ENCODE measurements around the gene TAB2.

TAB2 gene

DNA sequence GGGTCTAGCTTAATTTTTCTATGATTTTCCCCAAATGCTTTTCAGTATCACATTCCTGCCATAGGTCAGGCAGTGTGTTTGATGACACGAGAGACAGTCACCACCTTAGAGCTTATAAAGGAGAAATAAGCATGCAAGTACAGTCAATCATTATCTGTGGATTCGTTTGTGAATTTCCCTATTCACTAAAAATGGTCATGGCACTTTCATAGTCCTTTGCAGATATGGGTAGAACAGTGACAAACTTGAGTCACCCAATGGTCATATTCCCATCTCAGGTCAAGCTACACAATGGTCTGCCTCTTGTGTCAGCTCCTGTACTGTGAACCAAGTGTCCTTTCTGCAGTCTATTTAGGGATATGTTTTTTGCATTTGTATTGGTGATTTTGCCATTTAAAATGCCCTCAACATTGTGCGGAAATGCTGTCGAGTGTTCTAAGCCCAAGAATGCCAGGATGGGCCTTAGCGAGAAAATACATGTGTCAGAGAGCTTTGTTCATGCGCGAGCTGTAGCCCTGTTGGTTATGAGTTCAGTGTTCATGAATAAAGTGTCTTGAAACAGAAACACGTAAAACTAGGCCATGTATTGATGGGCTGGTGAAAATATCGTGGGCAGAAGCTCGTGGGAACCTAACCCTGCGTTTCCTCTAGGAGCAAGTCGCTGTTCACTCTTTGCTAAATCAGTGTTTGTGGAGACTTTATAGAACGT, 102.3 kb downstream of the TAB2 start:
- DNase-seq (ENCODE audit: low spot score) = no peak

DNA sequence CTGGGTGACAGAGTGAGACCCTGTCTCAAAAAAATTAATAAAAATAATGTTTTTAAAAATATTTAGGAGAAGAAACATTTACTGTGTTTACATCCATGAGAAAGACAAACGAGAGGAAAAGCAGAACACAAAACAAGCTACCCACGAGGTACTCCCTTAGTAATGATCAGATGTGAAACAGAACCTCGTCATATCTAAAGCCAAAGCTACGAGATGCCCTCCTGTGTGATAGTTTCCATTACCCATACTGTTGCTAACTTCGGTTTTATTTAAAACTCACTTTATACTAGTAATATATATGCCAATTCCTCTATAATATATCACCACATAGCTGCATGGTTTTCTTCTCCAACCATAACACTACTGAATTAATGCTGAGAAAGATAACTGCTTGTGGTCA, 103.6 kb downstream of the TAB2 start:
- no peak for DNase-seq (ENCODE audit: low spot score)

- DNase-seq (ENCODE audit: low spot score) = no peak
Observed at GRCh38 chr6:149422581-149422980, 105.1 kb downstream of the TAB2 start.

GRCh38 chr6:149423964-149424440, 106.5 kb downstream of the TAB2 start:
- DNase-seq (ENCODE audit: low spot score) = no peak

DNA sequence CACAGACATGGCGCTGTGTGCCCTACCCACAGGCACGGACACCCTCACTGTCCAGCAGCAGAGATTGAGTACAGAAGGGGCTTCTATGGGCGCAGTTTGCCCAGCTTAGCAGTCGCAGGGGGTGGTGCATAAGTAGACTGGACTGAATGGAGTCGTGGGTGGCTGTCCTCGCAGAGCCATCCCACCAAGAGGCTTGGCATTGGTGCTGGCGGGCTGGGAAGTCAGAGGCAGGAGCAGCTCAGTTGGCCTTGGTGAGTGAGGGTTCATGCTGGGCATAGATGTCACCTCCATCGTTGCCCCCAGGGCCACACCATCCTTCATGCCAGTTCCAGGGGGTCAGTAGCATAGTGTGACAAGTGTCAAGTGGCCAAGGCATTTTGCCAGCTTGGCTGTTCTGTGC, 107.7 kb downstream of the TAB2 start:
- no peak for DNase-seq (ENCODE audit: low spot score)

- DNase-seq (ENCODE audit: low spot score) = no peak
Observed at GRCh38 chr6:149425754-149426153, 108.2 kb downstream of the TAB2 start.

DNA sequence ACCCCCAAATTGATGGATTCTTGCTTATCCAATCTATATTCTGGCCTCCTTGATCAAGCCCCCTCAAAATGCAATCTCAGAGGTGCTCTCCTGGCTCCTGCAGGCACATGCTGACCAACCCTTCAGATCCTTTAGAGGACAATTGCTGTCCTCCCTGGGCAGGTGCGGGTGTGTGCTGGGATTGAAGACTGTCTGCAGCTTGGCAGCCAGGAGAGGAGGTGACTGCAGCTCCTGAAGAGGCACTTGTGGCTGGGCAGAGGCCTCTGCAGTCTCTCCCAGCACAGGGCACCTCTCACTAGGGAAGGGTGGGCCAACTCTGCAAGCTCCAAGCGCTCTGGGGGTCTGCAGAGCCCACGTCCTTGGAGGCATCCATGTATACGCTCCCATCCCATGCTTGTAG, 111.1 kb downstream of the TAB2 start:
- DNase-seq (ENCODE audit: low spot score) = no peak

DNA sequence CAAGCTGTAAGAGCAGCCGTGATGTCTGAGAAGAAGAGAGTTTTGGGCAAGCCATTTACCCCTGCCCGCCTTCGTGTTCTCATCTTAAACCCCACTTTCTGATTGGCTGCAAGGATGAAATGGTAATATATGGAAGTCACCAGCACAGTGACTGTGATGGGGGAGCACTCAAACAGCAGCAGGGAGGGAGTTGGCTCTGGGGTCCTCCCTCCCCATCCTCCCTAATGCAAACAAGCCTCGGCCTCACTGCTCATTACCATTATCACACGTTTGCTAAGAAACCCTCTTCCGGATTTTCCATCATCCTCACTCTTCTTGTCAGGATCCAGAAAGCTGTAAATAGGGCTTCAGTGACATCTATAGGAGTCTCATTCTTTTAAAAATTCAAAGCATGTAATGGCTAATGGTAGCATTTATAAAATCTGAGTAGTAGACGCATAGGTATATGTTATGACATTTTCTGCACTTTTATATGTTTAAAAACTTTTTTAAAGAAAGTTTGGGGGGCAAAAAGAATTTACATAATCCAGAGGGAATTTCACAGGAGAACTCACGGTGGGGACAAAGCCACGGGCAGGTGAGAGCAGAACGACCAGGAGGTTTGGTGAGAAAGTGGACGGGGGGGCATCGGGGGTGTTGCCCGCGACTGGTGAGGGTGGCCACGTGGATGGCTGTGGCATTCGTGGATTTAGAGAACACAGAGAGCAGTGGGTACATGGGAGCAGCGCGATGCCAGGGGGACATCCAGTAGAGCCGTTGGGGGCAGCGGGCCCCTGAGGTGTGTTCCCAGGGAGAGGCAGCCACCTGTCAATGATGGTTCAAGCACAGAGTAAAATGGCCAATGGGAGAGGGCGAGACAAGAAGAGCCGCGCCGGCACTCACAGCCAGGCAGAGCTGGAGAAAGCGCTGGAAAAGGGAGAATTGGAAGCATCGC, 112.2 kb downstream of the TAB2 start:
- DNase-seq (ENCODE audit: low spot score) = no peak

DNA sequence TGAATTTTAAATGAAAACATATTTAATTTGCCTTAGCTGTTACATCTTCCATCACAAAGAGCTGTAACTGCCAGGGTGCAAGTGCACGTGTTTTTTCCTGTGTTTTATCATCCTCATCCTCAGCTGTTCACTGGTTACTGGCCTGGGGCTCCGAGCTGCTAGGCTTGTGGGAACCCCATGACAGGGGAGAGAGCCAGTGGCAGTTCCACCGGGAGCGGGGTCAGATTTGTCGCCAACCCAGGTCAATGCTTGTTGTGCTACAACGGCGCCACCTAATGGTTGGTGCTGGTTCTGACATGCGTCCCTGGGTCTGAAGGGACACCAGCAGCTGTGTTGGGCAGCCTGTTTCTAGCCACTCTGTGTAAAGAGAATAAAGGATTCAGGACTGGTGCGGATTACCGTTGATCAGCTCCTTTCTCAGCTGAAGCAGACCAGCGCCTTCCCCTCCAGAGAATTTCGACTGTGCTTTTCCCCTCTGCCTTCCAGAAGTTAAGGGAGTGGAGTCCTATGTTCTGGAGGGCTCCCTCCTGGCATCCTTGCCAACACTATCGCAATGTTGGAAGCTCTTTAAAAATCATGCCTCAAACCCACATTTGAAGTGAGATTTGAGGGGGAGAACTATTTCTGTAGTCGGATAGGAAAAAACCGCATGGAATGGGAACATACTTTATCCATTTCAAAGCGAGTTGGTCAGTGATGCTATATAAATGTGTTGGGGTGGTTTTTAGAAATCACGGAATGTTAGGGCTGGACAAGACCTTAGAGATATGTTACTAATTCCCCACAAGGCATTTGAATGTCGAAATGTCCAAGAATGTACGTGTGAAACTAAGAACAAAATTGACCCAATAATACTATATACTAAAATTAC, 114.6 kb downstream of the TAB2 start:
- DNase-seq (ENCODE audit: low spot score) = peak; percentile 85

DNA sequence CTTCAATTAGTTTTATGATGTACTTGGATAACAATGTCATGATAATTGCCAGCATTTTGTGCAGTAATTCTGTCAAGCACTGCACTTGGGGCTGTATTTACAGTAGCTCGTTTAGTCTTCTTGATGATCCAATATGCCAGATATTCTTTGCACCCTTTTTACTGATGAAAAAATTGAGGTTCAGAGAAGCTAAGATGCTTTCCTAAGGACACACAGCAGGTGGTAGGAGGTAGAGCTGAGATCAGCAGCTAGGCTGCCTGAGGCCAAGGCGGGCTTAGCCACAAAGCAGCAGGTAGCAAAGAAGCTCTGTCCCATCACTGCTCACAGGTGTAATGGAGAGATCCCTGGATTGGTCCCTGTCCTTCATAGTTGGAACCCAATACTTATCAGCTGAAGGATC, 115.9 kb downstream of the TAB2 start:
- no peak for DNase-seq (ENCODE audit: low spot score)

- no peak for DNase-seq (ENCODE audit: low spot score)
Observed at GRCh38 chr6:149433881-149434280, 116.4 kb downstream of the TAB2 start.

GRCh38 chr6:149435919-149436586, 118.5 kb downstream of the TAB2 start:
- DNase-seq (ENCODE audit: low spot score) = no peak

GRCh38 chr6:149436647-149437046, 119.1 kb downstream of the TAB2 start:
- no peak for DNase-seq (ENCODE audit: low spot score)

- no peak for DNase-seq (ENCODE audit: low spot score)
Observed at GRCh38 chr6:149437212-149437611, 119.7 kb downstream of the TAB2 start.

DNA sequence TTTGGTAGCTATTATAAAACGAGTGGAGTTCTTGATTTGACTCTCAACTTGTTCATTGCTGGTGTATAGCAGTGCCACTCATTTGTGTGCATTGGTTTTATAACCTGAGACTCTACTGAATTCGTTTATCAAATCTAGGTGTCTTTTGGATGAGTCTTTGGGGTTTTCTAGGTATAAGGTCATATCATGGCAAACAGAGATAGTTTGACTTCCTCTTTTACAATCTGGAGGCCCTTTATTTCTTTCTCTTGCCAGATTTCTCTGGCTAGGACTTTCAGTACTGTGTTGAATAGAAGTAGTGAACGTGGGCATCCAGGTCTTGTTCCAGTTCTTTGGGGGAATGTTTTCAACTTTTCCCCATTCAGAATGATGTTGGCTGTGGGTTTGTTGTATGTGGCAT, 121.3 kb downstream of the TAB2 start:
- DNase-seq (ENCODE audit: low spot score) = no peak

DNA sequence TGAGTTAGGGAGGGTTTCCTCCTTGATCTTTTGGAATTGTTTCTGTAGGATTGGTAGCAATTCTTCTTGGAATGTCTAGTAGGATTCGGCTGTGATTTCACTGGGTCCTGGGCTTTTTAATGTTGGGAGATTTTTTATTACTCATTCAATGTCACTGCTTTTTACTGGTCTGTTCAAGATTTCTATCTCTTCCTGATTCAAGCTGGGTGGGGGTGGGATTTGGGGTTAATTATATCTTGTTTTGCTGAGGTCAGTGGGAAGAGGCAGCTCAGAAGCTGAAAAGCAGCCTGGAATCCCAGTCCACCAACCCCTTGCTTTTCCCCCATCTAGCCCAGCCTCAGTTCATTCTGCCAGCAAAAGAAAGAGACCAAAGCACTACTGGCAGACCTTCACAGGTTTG, 122.1 kb downstream of the TAB2 start:
- no peak for DNase-seq (ENCODE audit: low spot score)

DNA sequence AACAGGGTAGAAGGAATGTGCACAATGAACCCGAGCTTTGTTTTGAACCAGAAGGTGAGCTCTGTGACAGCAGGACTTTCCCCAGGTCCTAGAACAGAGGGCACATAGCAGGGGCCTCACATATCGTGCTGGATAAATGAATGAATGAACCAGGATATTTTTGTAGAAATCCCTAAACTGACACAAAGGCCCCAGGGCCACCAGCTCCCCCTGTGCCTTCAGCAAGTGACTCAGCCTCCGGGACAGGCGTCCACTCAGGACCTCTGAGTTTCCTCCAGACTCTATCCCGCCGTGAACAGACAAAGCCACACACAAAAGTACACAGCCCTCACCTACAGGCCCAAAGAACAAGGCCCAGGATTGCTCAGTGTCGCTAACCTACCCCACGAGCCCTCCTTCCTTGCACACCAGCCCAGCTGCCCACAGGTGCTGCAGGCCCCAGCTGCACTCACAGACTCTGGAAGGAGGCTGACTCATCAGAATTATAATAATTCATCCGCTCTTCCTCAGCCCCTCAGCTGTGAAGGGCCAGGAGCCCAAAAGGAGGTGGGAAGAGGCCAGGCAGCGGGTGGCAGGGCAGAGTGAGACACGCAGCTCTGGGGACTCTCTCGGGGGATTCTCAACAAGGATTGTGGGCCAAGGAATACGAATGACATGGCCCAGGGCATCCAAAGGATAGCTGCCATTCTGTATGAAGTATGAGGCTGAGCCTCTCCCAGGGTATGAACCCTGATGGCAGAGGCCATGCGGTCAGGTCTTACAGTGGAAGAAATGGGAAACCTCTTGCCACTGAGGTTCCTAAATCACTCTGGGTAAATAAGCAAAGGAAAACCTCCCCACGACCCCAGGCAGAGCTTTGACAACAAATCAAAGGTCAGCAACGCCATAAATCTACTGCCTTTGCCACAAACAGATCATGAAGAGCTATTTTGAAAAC, 123.5 kb downstream of the TAB2 start:
- no peak for DNase-seq (ENCODE audit: low spot score)

- DNase-seq (ENCODE audit: low spot score) = no peak
Observed at GRCh38 chr6:149441740-149442139, 124.2 kb downstream of the TAB2 start.

GRCh38 chr6:149443411-149444181, 126.1 kb downstream of the TAB2 start:
- no peak for DNase-seq (ENCODE audit: low spot score)
